Omental fat pad (tissue), 4 donors: Measurements from ENCODE around the gene P4HA2. TPM values are rescaled to one million over a fixed set of nuclear protein-coding genes. Genes with fewer than 3 reads are reported as not detected.

Experiments
- ATAC-seq: fragments of 150-250 bp; one replicate; pipeline ENCODE4 v1.9.1; 2016; ENCODE audit warnings: mild to moderate bottlenecking, moderate library complexity; ENCODE audit not compliant: low FRiP score
- DNase-seq: peaks from one replicate; pipeline ENCODE4 v3.0.0-alpha.2; 2019; ENCODE audit warnings: low spot score
- total RNA-seq, 4 donors: library from RNA; depleted of rRNA; stranded (reverse); fragments of >200 nt; gene quantifications; one replicate each; pipeline ENCODE4 v1.1.0, GENCODE V29; 2016
- TF ChIP-seq, protein P1 (sequence below), 3 donors: fragments of 450-650 bp; IDR thresholded peaks; one replicate each; pipeline ENCODE4 v1.5.1; 2016 to 2017; ENCODE audit warnings: antibody characterized with exemption in 3 of 3, mild to moderate bottlenecking in 3 of 3, moderate library complexity in 2 of 3

P4HA2 gene
- total RNA-seq, 4 donors from 2014 or later: 15.8 to 37.7 (median 25.6) TPM

DNA sequence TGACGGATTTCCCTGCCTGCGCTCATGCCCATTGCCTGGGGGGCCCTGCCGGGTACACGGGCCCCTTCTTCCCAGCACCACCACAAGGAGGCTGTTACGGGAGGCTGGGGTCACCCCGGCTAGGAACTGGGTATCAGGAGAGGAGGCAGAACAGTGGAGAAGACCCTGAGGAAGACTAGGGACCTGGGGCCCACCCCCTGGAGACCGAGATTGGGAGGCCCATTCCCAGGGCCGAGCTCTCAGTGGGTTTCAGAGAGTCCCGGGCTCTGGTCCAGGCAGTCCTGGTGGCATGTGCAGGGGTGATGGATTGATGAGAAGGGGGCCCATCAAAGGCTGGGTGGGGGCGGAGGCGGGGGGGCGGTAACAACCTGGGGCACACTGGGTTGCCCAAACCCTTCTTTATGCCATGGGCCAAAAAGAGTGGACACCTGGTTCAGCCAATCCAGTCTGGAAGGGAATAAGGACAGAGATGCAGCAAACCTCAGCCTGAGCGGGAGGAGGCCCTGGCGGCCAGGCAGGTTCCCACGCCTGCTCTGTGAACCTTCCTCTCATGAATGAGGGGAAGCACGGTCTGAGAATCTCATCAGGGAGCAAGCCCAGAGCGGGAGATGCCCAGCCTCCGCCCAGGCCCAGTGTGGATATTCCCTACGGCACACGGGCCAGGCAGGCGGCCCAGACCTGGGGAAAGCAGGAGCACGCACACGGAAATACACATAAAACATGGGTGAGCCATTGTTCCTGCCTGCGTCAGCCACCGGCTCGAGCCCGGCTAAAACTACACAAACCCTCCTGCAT is 785 bp upstream of the P4HA2 start:
- no peak for ATAC-seq
- TF ChIP-seq, protein P1, sequence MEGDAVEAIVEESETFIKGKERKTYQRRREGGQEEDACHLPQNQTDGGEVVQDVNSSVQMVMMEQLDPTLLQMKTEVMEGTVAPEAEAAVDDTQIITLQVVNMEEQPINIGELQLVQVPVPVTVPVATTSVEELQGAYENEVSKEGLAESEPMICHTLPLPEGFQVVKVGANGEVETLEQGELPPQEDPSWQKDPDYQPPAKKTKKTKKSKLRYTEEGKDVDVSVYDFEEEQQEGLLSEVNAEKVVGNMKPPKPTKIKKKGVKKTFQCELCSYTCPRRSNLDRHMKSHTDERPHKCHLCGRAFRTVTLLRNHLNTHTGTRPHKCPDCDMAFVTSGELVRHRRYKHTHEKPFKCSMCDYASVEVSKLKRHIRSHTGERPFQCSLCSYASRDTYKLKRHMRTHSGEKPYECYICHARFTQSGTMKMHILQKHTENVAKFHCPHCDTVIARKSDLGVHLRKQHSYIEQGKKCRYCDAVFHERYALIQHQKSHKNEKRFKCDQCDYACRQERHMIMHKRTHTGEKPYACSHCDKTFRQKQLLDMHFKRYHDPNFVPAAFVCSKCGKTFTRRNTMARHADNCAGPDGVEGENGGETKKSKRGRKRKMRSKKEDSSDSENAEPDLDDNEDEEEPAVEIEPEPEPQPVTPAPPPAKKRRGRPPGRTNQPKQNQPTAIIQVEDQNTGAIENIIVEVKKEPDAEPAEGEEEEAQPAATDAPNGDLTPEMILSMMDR (IDR thresholded peaks at IDR 0.05): no peak
- DNase-seq: peak; percentile 20

DNA sequence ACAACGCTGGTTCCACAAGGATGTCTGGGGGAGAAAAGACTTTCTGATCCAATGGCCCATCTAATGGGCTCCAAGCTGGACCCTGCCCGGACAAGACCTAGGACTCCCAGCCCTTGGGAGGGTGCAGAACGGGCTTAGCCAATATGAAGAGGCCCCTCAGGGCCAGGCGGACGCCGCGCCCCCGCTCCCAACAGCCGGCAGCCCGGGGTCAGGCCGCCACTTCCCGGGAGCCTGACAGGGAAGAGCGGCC is 493 bp downstream of the P4HA2 start:
- ATAC-seq (no peak), DNase-seq (no peak)
- TF ChIP-seq, protein P1 (IDR thresholded peaks at IDR 0.05): no peak

DNA sequence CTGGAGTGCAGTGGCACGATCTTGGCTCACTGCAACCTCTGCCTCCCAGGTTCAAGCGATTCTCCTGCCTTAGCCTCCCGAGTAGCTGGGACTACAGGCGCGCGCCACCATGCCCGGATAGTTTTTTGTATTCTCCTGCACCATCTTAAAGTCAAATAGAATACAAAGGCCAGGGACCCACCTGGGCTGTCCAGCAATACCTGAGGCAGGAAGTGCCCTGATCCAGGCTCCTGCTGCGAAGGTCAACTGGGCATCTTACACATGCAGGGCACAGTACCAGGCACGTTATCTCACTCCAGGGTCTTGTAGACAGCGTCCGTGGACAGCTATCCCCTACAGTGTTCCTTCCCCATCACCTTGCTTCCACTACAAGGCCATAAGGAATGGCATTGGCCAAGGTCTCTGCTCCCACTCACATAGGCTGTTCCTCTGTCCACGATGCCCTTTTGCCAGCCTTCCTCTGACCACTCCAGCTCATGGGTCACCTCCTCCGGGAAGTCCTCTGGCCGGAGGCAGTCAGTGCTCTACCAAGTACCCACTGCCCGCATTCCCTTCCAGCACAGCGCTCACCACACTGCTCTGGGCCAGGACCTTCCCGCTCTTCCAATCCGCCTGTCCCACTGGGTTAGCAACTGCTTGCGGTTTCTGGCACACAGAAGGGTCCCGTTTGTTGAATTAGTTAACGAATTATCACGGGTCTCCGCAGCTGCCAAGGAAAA is 978 bp downstream of the P4HA2 start:
- DNase-seq (no peak), ATAC-seq (no peak)
- TF ChIP-seq, protein P1 (IDR thresholded peaks at IDR 0.05): no peak

DNA sequence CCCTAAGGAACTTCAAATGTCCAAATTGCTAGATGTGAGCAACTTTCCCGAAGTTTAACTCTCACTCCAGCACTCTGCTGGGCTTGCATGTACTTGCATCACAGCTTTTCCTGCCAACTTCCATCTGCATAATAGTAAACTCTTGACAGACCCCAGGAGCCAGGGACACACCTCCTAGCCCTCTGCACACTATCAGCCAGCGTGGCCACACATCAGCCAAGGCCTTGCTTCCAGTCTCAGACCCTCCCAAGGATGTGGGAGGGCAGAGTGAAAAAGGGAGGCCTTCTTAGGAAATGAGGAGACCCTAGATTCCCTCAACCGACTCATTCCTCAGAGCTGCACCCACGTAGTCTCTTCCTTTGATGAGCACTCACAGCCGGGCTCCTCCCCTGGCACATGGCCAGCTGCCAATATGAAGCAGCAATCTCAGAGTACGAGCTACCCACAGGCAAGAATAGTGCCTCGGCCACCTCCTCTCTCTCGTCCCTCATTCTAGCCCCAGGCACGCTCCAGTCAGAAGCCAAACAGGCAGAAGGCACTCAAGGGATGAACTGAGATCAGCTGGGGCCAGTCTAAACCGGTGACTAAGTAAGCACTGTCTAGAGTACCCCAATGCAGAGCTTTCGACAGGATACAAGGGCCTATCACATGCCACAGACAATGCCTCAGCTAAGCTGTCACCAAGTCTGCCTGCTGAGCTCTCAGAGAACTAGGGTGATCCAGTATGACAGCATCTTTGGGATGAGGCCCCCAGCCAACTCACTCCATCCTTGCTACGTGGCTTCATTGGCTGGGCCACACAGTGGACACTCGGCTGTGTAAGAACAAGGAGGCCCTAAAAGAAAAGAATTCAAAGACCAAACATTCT is 2.3 kb downstream of the P4HA2 start:
- ATAC-seq: peak; percentile 79
- DNase-seq: peak; percentile 70
- TF ChIP-seq, protein P1 (IDR thresholded peaks at IDR 0.05): no peak

DNA sequence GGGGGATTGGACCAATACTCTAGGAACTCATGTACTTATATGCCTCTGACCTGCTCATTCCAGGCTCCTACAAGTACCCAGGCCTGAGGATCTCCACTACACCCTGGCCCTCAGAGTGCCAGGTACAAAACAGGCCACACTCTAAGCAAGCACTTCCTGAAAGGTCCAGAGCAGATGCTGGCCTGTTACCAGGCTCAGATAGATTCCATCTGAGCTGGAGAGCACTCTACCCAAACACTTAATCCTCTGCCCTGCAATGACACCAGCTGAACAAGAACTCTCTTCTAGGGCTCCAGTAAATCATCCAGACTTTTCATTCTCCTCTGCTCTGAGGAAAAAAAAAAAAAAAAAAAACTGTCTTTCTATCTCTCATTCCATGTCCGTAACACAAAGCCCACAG is 2.9 kb downstream of the P4HA2 start:
- ATAC-seq (no peak), DNase-seq (no peak)

DNA sequence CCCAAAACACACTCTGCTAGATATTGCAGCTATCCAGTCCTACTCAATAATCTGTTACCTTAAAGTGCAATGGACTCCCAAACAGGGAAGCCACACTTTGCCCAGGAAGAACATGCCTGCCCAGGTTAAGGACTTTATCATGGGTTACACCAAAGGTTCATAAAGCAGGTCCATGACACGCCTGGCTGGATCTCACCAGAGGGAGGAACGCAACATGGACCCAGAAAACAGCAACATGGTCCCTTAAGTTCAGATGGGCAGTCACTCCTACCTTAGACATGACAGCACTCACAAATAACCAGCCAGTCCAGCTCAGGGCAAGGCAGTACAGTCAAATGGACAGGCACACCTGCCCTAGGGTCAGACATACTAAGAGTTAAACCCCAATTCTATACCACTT is 3.8 kb downstream of the P4HA2 start:
- no peak for ATAC-seq
- DNase-seq: no peak
- TF ChIP-seq, protein P1 (IDR thresholded peaks at IDR 0.05): no peak

More for the DNA sequence above, 2.9 kb downstream of the P4HA2 start:
- TF ChIP-seq, protein P1 (IDR thresholded peaks at IDR 0.05): no peak
